Ishikawa (cell line): ENCODE results near the gene RUVBL1.

Experiments
- CEBPB ChIP-seq: IDR thresholded peaks from 2 replicates; pipeline ENCODE4 v1.6.1; 2012
- CREB1 ChIP-seq: IDR thresholded peaks from 2 replicates; pipeline ENCODE4 v1.6.1; 2012; ENCODE audit warnings: low read depth
- EGR1 ChIP-seq: IDR thresholded peaks from 2 replicates; pipeline ENCODE4 v1.6.1; 2012
- EP300 ChIP-seq: IDR thresholded peaks from 2 replicates; pipeline ENCODE4 v1.6.1; 2012; ENCODE audit warnings: borderline replicate concordance
- FOXM1 ChIP-seq: IDR thresholded peaks from 2 replicates; pipeline ENCODE4 v1.6.1; 2012; ENCODE audit warnings: low read depth, borderline replicate concordance
- NFIC ChIP-seq: IDR thresholded peaks from 2 replicates; pipeline ENCODE4 v1.6.1; 2012
- RAD21 ChIP-seq: IDR thresholded peaks from 2 replicates; pipeline ENCODE4 v1.6.1; 2012; ENCODE audit warnings: low read depth
- TAF1 ChIP-seq: IDR thresholded peaks from 2 replicates; pipeline ENCODE4 v1.6.1; 2012; ENCODE audit warnings: low read depth, mild to moderate bottlenecking
- TCF12 ChIP-seq: IDR thresholded peaks from 2 replicates; pipeline ENCODE4 v1.6.1; 2012; ENCODE audit warnings: low read depth
- TEAD4 ChIP-seq: IDR thresholded peaks from 2 replicates; pipeline ENCODE4 v1.6.1; 2012
- YY1 ChIP-seq: IDR thresholded peaks from 2 replicates; pipeline ENCODE4 v1.6.1; 2012; ENCODE audit warnings: low read depth
- ZBTB7A ChIP-seq: IDR thresholded peaks from 2 replicates; pipeline ENCODE4 v1.6.1; 2012; ENCODE audit warnings: low read depth
- TF ChIP-seq, protein P1 (sequence below): IDR thresholded peaks from 2 replicates; pipeline ENCODE4 v1.6.1; 2012
- TF ChIP-seq, protein P2 (sequence below): IDR thresholded peaks from 2 replicates; pipeline ENCODE4 v1.6.1; 2012
- TF ChIP-seq, protein P3 (sequence below): IDR thresholded peaks from 2 replicates; pipeline ENCODE4 v1.6.1; 2012; ENCODE audit warnings: low read depth, mild to moderate bottlenecking

RUVBL1 gene

DNA sequence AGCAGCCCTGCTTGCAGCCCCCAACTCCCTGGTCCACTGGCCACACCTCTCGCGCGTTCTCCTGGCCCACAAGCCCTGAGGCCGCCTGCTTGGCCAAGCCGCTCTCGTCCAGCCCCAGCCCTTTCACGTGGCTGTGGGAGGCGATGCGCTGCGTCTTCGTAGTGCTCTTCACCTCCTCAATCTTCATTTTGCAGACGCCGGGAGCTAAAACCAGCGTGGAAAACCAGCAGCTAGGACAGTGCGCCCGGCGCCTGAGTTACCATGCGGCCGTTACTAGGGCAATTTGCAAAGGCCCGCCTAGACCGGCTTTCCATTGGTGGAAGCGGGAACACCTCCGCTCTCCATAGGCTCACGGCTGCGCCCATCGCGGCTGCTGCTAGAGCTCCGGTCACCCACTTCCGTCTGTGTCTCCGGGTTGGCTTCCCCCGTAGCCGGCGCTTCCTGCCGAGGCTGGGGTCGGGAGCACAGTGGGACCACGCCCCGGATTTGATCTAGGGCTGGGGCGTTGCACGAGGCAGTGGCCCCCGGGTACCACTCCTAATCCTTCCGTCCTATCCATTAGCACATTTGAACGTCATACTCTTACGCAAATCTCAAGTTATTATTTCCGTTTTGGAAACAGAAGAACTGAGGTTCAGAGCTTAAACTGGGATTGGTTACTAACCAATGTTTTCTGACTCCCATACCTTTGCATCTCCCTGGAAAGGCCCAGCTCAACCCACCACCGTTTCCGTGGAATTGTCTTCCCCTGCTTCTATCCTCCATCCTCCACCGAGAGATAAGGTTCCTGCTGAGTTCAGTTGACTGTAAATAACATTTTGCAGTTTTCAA is at the start of gene RUVBL1:
Gene RUVBL1, minus strand, starts transcription at position 275 of the 831 bp plus-strand sequence. Its CDS starts 88 bp downstream, at position 187.
- TF ChIP-seq EP300 (no peak), FOXM1 (no peak), CEBPB (peak; percentile 61; the same call in 1 of the 2 replicates), YY1 (peak; percentile 62), TEAD4 (no peak), EGR1 (no peak), CREB1 (peak; percentile 77), TAF1 (peak; percentile 69), TCF12 (peak; percentile 54; the same call in 1 of the 2 replicates), ZBTB7A (peak; percentile 6; the same call in 1 of the 2 replicates), RAD21 (no peak), NFIC (peak; percentile 19; the same call in 1 of the 2 replicates)
- TF ChIP-seq, protein P1, sequence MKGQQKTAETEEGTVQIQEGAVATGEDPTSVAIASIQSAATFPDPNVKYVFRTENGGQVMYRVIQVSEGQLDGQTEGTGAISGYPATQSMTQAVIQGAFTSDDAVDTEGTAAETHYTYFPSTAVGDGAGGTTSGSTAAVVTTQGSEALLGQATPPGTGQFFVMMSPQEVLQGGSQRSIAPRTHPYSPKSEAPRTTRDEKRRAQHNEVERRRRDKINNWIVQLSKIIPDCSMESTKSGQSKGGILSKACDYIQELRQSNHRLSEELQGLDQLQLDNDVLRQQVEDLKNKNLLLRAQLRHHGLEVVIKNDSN, result peak; percentile 34; the same call in 1 of the 2 replicates
- TF ChIP-seq, protein P2, sequence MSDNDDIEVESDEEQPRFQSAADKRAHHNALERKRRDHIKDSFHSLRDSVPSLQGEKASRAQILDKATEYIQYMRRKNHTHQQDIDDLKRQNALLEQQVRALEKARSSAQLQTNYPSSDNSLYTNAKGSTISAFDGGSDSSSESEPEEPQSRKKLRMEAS, result peak; percentile 94
- TF ChIP-seq, protein P3, sequence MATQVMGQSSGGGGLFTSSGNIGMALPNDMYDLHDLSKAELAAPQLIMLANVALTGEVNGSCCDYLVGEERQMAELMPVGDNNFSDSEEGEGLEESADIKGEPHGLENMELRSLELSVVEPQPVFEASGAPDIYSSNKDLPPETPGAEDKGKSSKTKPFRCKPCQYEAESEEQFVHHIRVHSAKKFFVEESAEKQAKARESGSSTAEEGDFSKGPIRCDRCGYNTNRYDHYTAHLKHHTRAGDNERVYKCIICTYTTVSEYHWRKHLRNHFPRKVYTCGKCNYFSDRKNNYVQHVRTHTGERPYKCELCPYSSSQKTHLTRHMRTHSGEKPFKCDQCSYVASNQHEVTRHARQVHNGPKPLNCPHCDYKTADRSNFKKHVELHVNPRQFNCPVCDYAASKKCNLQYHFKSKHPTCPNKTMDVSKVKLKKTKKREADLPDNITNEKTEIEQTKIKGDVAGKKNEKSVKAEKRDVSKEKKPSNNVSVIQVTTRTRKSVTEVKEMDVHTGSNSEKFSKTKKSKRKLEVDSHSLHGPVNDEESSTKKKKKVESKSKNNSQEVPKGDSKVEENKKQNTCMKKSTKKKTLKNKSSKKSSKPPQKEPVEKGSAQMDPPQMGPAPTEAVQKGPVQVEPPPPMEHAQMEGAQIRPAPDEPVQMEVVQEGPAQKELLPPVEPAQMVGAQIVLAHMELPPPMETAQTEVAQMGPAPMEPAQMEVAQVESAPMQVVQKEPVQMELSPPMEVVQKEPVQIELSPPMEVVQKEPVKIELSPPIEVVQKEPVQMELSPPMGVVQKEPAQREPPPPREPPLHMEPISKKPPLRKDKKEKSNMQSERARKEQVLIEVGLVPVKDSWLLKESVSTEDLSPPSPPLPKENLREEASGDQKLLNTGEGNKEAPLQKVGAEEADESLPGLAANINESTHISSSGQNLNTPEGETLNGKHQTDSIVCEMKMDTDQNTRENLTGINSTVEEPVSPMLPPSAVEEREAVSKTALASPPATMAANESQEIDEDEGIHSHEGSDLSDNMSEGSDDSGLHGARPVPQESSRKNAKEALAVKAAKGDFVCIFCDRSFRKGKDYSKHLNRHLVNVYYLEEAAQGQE, result no peak

DNA sequence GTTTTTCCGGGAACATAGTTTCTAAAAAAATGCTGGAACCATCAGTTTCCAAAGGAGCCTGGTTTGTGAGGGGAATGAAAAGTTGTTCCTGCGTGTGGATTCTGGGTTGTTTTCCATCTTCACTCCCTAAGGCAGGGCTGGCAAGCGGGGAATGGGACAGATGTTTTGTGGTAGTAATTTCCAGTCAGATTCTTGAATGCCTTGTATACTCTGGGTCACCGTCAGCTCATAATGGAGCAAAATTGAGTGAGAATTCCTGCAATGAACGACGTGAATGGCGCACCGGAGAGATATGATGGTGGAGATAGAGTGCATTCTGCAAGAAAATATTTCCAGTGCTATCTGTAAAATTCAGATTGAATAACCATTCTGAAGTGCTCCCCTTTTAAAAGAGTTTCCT is 49.6 kb upstream of the RUVBL1 start:
- TF ChIP-seq EGR1, result no peak
- no peak for TF ChIP-seq ZBTB7A
- TF ChIP-seq NFIC, result no peak
- no peak for TF ChIP-seq TEAD4
- no peak for TF ChIP-seq CEBPB
- TF ChIP-seq, protein P3, result no peak
- TF ChIP-seq CREB1, result no peak
- TF ChIP-seq EP300, result no peak
- TF ChIP-seq, protein P2, result no peak
- no peak for TF ChIP-seq YY1
- TF ChIP-seq TCF12, result no peak
- TF ChIP-seq, protein P1, result no peak
- no peak for TF ChIP-seq RAD21
- no peak for TF ChIP-seq TAF1
- TF ChIP-seq FOXM1, result no peak

DNA sequence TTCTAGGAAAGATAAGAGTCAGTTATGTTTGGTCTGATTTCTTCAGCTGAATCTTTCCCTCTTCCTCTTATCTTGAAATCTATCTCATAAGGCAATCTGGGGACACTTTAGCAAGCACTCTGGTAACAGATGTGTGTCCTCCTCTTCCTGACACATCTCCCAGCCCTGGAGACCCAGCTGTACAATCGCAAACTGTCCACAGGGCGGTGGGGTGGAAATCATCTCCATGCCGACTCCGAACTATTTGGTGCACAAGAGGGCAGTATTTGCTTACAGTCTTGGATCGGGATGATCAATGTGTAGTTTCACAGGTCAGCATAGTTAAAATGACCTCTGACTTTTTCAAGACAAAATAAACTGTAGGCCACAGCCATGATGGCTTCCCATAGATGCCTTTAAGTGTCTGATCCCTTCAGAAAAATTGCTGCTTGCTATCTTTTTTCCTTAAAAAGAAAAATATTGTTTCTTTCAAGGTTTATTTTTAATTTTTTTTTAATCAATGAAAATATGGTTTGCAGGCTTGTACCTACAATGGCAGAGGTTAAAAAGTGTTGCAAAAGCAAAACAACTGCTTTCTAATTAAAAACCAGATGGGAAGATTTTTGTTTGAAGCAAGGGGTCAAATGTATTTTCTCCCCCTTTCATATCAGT is 47.4 kb upstream of the RUVBL1 start:
- TF ChIP-seq, protein P2, result no peak
- TF ChIP-seq RAD21, result peak; percentile 71

DNA sequence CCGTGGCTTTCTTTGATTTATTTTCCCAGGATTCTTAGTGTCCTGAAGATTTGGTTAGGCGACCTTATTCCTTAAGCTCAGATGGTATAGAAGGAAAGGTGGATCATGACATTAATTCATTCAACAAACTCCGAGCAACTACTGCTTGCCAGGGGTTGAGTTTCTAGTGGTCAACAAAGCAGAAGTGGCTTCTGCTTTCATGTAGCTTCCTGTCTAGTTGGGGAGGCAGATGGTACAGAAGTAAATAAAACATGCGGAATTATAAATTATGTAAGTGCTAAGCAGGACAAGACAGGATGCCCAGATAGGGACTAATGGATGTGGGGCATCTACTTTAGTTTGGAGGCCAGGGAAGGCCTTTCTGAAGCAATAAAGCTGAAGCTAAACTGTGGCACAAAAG is 45.2 kb upstream of the RUVBL1 start:
- TF ChIP-seq EP300, result no peak
- TF ChIP-seq, protein P1, result no peak

DNA sequence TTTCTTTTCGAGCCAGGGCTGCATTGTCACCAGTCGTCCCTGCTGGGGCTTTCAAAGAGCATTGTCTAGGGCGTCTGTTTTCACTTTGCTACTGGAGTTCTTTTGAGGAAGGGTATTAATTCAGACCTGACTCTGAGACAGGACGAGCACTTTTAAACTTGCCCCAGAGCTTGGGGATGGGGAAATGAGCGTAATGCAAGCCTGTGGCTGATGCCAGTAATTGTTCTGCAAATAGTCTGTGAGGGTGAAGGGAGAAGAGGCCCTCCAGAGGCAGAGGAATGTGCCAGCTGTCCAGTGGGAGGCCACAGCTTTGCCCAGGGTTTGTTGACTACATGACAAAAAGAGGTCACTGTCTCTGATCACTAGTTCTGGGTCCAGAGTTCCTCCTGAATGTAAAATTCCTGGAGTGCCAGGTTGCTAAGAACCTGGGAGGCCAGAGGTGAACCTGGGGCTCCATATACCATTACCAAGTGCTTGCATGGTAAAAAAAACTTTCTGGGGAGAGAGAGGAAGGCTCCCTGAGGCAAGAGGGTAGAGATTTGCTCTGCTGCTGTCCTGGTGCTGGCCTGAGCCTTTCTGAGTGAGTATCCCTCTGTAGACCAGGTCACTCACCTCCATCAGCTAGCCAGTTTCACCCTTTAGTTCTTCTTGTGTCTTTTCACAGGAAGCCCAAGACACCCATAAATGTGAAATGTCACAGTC is 44.5 kb upstream of the RUVBL1 start:
- TF ChIP-seq EGR1, result no peak
- TF ChIP-seq TEAD4, result no peak
- TF ChIP-seq EP300, result no peak
- TF ChIP-seq, protein P1, result no peak
- TF ChIP-seq, protein P2, result no peak
- TF ChIP-seq, protein P3, result no peak
- TF ChIP-seq RAD21, result no peak
- TF ChIP-seq TCF12, result no peak
- TF ChIP-seq YY1, result no peak
- no peak for TF ChIP-seq NFIC
- no peak for TF ChIP-seq FOXM1
- no peak for TF ChIP-seq CEBPB
